ENCODE results near the gene URGCP. TPM values are rescaled to one million over a fixed set of nuclear protein-coding genes. Genes with fewer than 3 reads are reported as not detected.
A peak's percentile ranks its signal among the peaks of the same experiment; 100 is the strongest.

The URGCP gene
- total RNA-seq, 1 experiment from 2014 or later, result 28.0 TPM

DNA sequence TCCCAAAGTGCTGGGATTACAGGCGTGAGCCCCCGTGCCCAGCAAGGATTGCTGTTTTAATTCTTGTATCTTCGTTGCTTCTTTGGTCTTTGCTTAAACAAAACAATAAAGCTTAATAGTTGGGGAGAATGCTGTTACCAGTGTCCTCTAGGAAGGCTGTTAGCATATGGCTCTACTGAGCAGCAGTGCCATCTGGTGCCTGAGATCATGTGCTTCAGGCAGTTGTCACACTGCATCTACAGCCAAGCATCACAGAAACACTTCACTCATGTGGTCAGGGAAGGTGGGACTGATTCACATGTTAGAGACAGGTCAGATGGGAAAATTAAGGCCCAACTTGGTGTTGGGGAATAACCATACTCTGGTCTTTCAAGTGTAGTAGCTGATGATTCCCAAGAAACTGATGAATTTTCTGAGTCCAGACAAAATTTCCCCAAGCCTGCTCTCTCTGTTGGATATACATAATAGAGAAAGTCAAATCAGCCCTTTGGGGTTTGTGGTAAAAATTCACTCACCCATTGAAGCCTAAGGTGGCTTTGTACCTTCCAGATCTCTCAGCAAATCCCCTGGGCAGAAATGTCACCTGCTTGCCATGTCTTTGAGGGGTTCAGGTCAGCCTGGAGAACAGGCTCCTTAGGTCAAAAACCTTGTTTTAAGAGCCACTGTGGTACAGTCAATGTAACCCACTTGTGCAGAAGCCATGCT lies 48.3 kb upstream of the URGCP start:
- H3K9me2 ChIP-seq (ENCODE audit: insufficient read depth), result no peaks in the 10 kb centered on the region
- H3K4me2 ChIP-seq (ENCODE audit: low read length), result no peak overlapping the region
- H3K27me3 ChIP-seq (ENCODE audit: insufficient read depth, low read length), result no peaks in the 10 kb centered on the region
- H3K9me3 ChIP-seq (ENCODE audit: control insufficient read depth in 1 of 2, insufficient read depth in 1 of 2, low read depth in 1 of 2, low read length in 2 of 2), result no peaks in the 10 kb centered on the region
- POLR2A ChIA-PET, result no interaction called here
- RAD21 ChIA-PET (ENCODE audit: low non-redundant PET in 1 of 2, low total read pairs in 2 of 2, uncharacterized antibody in 2 of 2, unreplicated experiment in 2 of 2), result interaction anchor here in 1 of 2 experiments (0.6 kb wide), 1 partner anchor 383 kb away, joined by 3 read pairs; no protein-coding TSS in a partner anchor
- intact Hi-C loops (cut with micrococcal nuclease), result no loop called here
- no peak overlapping the region for H2AFZ ChIP-seq (ENCODE audit: low read depth, low read length, poor library complexity, severe bottlenecking)
- CTCF ChIA-PET, result interaction anchor here (1.4 kb wide), 1 partner anchor 372 kb away, joined by 5 read pairs; the partner anchor contains the start of gene STK17A
- H3K27ac ChIP-seq (ENCODE audit: low read depth, low read length), result no peak overlapping the region
- TF ChIP-seq POLR2AphosphoS5 (IDR thresholded peaks at IDR 0.05; ENCODE audit: low read depth, low read length) (no peak), ELF1 (IDR thresholded peaks at IDR 0.05; ENCODE audit: borderline replicate concordance, low read depth) (no peak), ZNF274 (IDR thresholded peaks at IDR 0.05; ENCODE audit: low read depth, low read length) (no peak), SIN3A (IDR thresholded peaks at IDR 0.05; ENCODE audit: low read depth) (no peak), EZH2 (IDR thresholded peaks at IDR 0.05) (no peak), CEBPB (IDR thresholded peaks at IDR 0.05; ENCODE audit: low read depth) (no peak), FOSL1 (IDR thresholded peaks at IDR 0.05; ENCODE audit: low read depth) (no peak), EZH2phosphoT487 (IDR thresholded peaks at IDR 0.05; ENCODE audit: borderline replicate concordance) (no peak), RAD21 (IDR thresholded peaks at IDR 0.05; ENCODE audit: low read depth) (peak; percentile 71)
- TF ChIP-seq, protein P1, sequence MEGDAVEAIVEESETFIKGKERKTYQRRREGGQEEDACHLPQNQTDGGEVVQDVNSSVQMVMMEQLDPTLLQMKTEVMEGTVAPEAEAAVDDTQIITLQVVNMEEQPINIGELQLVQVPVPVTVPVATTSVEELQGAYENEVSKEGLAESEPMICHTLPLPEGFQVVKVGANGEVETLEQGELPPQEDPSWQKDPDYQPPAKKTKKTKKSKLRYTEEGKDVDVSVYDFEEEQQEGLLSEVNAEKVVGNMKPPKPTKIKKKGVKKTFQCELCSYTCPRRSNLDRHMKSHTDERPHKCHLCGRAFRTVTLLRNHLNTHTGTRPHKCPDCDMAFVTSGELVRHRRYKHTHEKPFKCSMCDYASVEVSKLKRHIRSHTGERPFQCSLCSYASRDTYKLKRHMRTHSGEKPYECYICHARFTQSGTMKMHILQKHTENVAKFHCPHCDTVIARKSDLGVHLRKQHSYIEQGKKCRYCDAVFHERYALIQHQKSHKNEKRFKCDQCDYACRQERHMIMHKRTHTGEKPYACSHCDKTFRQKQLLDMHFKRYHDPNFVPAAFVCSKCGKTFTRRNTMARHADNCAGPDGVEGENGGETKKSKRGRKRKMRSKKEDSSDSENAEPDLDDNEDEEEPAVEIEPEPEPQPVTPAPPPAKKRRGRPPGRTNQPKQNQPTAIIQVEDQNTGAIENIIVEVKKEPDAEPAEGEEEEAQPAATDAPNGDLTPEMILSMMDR (IDR thresholded peaks at IDR 0.05 in 2 of 3, conservative IDR thresholded peaks at IDR 0.05 in 1 of 3; ENCODE audit: borderline replicate concordance in 1 of 3, insufficient read depth in 1 of 3, low read depth in 2 of 3, low read length in 2 of 3), result peak; percentile 35 to 62 (median 58); a peak in 5 of 6 replicates
- TF ChIP-seq, protein P2, sequence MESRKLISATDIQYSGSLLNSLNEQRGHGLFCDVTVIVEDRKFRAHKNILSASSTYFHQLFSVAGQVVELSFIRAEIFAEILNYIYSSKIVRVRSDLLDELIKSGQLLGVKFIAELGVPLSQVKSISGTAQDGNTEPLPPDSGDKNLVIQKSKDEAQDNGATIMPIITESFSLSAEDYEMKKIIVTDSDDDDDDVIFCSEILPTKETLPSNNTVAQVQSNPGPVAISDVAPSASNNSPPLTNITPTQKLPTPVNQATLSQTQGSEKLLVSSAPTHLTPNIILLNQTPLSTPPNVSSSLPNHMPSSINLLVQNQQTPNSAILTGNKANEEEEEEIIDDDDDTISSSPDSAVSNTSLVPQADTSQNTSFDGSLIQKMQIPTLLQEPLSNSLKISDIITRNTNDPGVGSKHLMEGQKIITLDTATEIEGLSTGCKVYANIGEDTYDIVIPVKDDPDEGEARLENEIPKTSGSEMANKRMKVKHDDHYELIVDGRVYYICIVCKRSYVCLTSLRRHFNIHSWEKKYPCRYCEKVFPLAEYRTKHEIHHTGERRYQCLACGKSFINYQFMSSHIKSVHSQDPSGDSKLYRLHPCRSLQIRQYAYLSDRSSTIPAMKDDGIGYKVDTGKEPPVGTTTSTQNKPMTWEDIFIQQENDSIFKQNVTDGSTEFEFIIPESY (IDR thresholded peaks at IDR 0.05; ENCODE audit: extremely low read depth, insufficient replicate concordance, low read length), result no peak
- TF ChIP-seq, protein P3, sequence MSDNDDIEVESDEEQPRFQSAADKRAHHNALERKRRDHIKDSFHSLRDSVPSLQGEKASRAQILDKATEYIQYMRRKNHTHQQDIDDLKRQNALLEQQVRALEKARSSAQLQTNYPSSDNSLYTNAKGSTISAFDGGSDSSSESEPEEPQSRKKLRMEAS (IDR thresholded peaks at IDR 0.05), result 0 out of 2 replicates have a peak, but pooled peaks have one; percentile 24
- peak; percentile 34 for DNase-seq (ENCODE audit: low read depth, low spot score)
- no TSS peak for BruUV-seq (replicated peaks)
- H3K9ac ChIP-seq (ENCODE audit: low read length), result no peak overlapping the region
- no peaks in the 10 kb centered on the region for H3K4me1 ChIP-seq (ENCODE audit: control insufficient read depth in 1 of 2, insufficient read depth in 2 of 2, low read length in 2 of 2)
- no peaks in the 10 kb centered on the region for H3K36me3 ChIP-seq (ENCODE audit: control insufficient read depth in 1 of 2, insufficient read depth in 2 of 2, low read length in 2 of 2)
- ATAC-seq, result peak; percentile 99
- H3K4me3 ChIP-seq (replicated peaks in 1 of 2; ENCODE audit: low read depth in 1 of 2, low read length in 2 of 2), result no peak overlapping the region
- H4K20me1 ChIP-seq (ENCODE audit: insufficient read depth), result no peaks in the 10 kb centered on the region
- H3K79me2 ChIP-seq (ENCODE audit: insufficient read depth, low read length), result no peaks in the 10 kb centered on the region

All from HCT116 (cell line).